ENCODE data around the gene ECT2.

DNA sequence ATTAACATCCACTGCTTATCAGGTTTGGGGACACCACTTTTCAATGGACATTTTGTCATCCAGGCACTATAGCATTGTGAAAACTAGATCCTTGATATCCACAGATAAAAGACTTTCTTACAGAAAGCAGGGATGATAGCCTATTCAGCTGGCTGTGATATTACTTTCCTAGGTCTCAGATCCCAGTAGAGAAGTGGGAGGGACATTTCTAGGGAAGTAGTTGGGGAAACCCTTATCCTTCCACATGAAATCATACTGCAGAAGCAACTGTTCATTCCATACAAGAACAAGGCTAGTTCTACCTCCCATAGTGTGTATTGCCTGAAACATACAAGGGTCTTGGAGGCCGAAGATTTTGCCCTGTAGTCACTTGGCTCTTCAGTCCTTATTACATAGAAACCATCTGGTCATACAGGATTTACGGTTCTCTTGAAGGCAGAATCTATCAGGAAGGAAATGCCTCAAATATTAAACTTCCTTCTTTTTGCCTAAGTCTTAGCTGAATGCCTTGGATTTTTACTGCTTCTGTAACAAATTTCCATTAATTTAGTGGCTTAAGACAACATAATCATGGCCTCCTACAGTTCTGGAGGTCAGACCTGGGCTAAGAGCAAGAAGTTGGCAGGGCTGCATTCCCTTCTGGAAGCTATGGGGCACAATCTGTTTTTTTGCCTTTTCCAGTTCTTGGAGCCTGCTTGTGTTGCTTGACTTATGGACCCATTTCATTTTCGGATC is 119.4 kb downstream of the ECT2 start:
- no peak for TF ChIP-seq POLR2A (IDR thresholded peaks at IDR 0.05; ENCODE audit: low read length)
- no peak for TF ChIP-seq GATA1 (IDR thresholded peaks at IDR 0.05; ENCODE audit: low read depth, low read length)
